Kidney (tissue), 14 donors: ENCODE results near the gene GUCY2C. TPM values are rescaled to one million over a fixed set of nuclear protein-coding genes. Genes with fewer than 3 reads are reported as not detected.

Experiments used
- DNase-seq, 5 donors: peaks; one replicate each; pipeline ENCODE4 v3.0.0-alpha.2; 2013 to 2020
- FAIRE-seq: peaks from 2 replicates; lab custom pipeline; 2012; peaks lifted over from hg19 to GRCh38; lab: Jason Lieb, UNC
- H3K27ac ChIP-seq, 2 donors: one replicate each; pipeline ENCODE4 v1.7.0; 2013; ENCODE audit warnings: low read depth in 2 of 2, low read length in 2 of 2, inconsistent platforms in 1 of 2
- H3K27me3 ChIP-seq: one replicate; pipeline ENCODE4 v1.7.1; 2013; ENCODE audit warnings: low read length, inconsistent platforms; ENCODE audit not compliant: control insufficient read depth, insufficient read depth
- H3K36me3 ChIP-seq, 3 donors: one replicate each; pipeline versions ENCODE4 v1.7.0 to v1.7.1; 2013; ENCODE audit warnings: low read length in 3 of 3, control low read depth in 1 of 3, inconsistent platforms in 1 of 3; ENCODE audit not compliant: insufficient read depth in 3 of 3, control insufficient read depth in 2 of 3
- H3K4me1 ChIP-seq, 3 donors: one replicate each; pipeline versions ENCODE4 v1.7.0 to v1.7.1; 2013; ENCODE audit warnings: low read length in 3 of 3, inconsistent platforms in 1 of 3, low read depth in 1 of 3; ENCODE audit not compliant: control insufficient read depth in 2 of 3, insufficient read depth in 2 of 3
- H3K4me3 ChIP-seq, 3 donors: one replicate each; pipeline versions ENCODE4 v1.7.0 to v1.8.1; 2013; ENCODE audit warnings: low read length in 3 of 3, control low read depth in 1 of 3, inconsistent platforms in 1 of 3
- H3K9ac ChIP-seq, 3 donors: one replicate each; pipeline versions ENCODE4 v1.7.0 to v1.7.1; 2013; ENCODE audit warnings: low read length in 3 of 3, control low read depth in 1 of 3, inconsistent platforms in 1 of 3
- H3K9me3 ChIP-seq, 3 donors: one replicate each; pipeline versions ENCODE4 v1.7.0 to v1.7.1; 2013; ENCODE audit warnings: low read length in 3 of 3, control low read depth in 1 of 3, inconsistent platforms in 1 of 3; ENCODE audit not compliant: control insufficient read depth in 2 of 3, insufficient read depth in 1 of 3
- CTCF ChIP-seq: IDR thresholded peaks from 3 replicates; pipeline ENCODE4 v1.5.1; 2012; ENCODE audit warnings: mild to moderate bottlenecking, moderate library complexity, borderline replicate concordance; ENCODE audit not compliant: insufficient read depth; ENCODE audit errors: extremely low read depth
- intact Hi-C: fragments of 100-400 bp; cut with DNase I; formaldehyde crosslinking; loops from one replicate; pipeline ENCODE4 v1.11.1; 2022
- polyA plus RNA-seq: library from polyadenylated mRNA; stranded (reverse); fragments of 350-450 nt; fragmentation: Illumina TruSeq; extraction: RNeasy Lipid Tissue Mini Kit (QIAGEN cat#74804); gene quantifications from one replicate; pipeline ENCODE4 v1.2.3, GENCODE V29; 2014; ENCODE audit warnings: low read depth, low replicate concordance; ENCODE audit not compliant: insufficient read depth
- total RNA-seq: library from RNA; stranded (reverse); fragmentation: NEBNext Ultra II Directional; extraction: Animal tissue kit (Norgen Biotek cat#: 25700); gene quantifications from one replicate; pipeline ENCODE4 v1.2.1, GENCODE V29; 2021
- donor health status: control.
- donor health status: control.
- donor health status: control.
- donor health status: control.
- donor health status: control.
- donor health status: DM: yes; HTN: yes; CAD: no.
- donor health status: Normal renal cell carcinoma (clear cell type).

GUCY2C gene
- total and polyA plus RNA-seq, 2 donors from 2014 or later = not detected

- intact Hi-C loops = no loop called here
- no peaks in the 10 kb centered on the region for H3K4me1 ChIP-seq
- H3K36me3 ChIP-seq = no peaks in the 10 kb centered on the region
- H3K9me3 ChIP-seq = peaks cover 0 to 6% (median 0%) of the 10 kb centered on the region in 3 donors
- TF ChIP-seq CTCF = no peak
- H3K4me3 ChIP-seq = no peak overlapping the region
- FAIRE-seq (no peak), DNase-seq (no peak)
- H3K27me3 ChIP-seq = no peaks in the 10 kb centered on the region
- H3K27ac ChIP-seq = no peak overlapping the region
- H3K9ac ChIP-seq = no peak overlapping the region
Observed at GRCh38 chr12:14638066-14638465, 58.3 kb downstream of the GUCY2C start.

- no peak overlapping the region for H3K4me3 ChIP-seq
- DNase-seq (no peak), FAIRE-seq (no peak)
- no peaks in the 10 kb centered on the region for H3K27me3 ChIP-seq
- no peaks in the 10 kb centered on the region for H3K36me3 ChIP-seq
- no peaks in the 10 kb centered on the region for H3K4me1 ChIP-seq
- no peak overlapping the region for H3K27ac ChIP-seq
- intact Hi-C loops = no loop called here
- peaks cover 0 to 6% (median 0%) of the 10 kb centered on the region in 3 donors for H3K9me3 ChIP-seq
- no peak for TF ChIP-seq CTCF
- no peak overlapping the region for H3K9ac ChIP-seq
Observed at GRCh38 chr12:14635776-14636175, 60.6 kb downstream of the GUCY2C start.

GRCh38 chr12:14630793-14631192, 65.6 kb downstream of the GUCY2C start:
- Histone ChIP-seq H3K9ac (no peak overlapping the region), H3K27ac (no peak overlapping the region), H3K27me3 (no peaks in the 10 kb centered on the region), H3K4me1 (peaks cover 0 to 14% (median 0%) of the 10 kb centered on the region in 3 donors), H3K9me3 (no peaks in the 10 kb centered on the region), H3K4me3 (no peak overlapping the region), H3K36me3 (no peaks in the 10 kb centered on the region)
- FAIRE-seq (no peak), DNase-seq (no peak)
- no peak for TF ChIP-seq CTCF
- intact Hi-C loops = no loop called here
